H1 (cell line): ENCODE results near the gene ZBTB42. TPM values are rescaled to one million over a fixed set of nuclear protein-coding genes. Genes with fewer than 3 reads are reported as not detected.

Source experiments
- CHD1 ChIP-seq: IDR thresholded peaks from 2 replicates; pipeline ENCODE4 v1.6.1; 2012; ENCODE audit warnings: low read depth, low read length, improper control_type of control experiment
- POU5F1 ChIP-seq: IDR thresholded peaks from 2 replicates; pipeline ENCODE4 v1.6.1; 2011; ENCODE audit warnings: low read depth, mild to moderate bottlenecking, low read length, moderate library complexity
- RNF2 ChIP-seq: fragments of 200-900, 300-1000 bp; sonication (generic); IDR thresholded peaks from 2 replicates; pipeline ENCODE4 v1.7.1; 2016; ENCODE audit warnings: borderline replicate concordance, low read depth, mild to moderate bottlenecking, antibody characterized with exemption, low read length; ENCODE audit not compliant: poor library complexity, severe bottlenecking; ENCODE audit errors: missing control alignments
- YY1 ChIP-seq: IDR thresholded peaks from 2 replicates; pipeline ENCODE4 v1.6.1; 2011; ENCODE audit warnings: low read depth, mild to moderate bottlenecking, low read length
- polyA plus RNA-seq, 7 experiments: library from polyadenylated mRNA; depleted of rRNA in 3 of 7; stranded (reverse) in 5 of 7; unstranded in 2 of 7; fragments of >200 nt in 5 of 7; fragments of 200-250 nt in 2 of 7; gene quantifications; 1 replicate in 5 of 7; 2 replicates in 1 of 7; 4 replicates in 1 of 7; pipeline versions ENCODE4 v1.2.1 to v1.2.3, GENCODE V29; 2011 to 2013; ENCODE audit warnings: missing spikeins in 2 of 7, mixed read lengths in 2 of 7
- total RNA-seq: library from RNA; stranded (reverse); fragmentation: NEBNext Ultra II Directional; extraction: Animal tissue kit (Norgen Biotek cat#: 25700); gene quantifications from 2 replicates; pipeline ENCODE4 v1.2.1, GENCODE V29; 2021
- TF ChIP-seq, protein P1 (sequence below): fragments of 300-600 bp; sonication (generic); IDR thresholded peaks from 2 replicates; pipeline ENCODE4 v1.7.1; 2012; ENCODE audit warnings: low read length, moderate library complexity, mild to moderate bottlenecking, inconsistent platforms; ENCODE audit not compliant: insufficient replicate concordance
- TF ChIP-seq, protein P2 (sequence below), 3 experiments: IDR thresholded peaks; 1 replicate in 2 of 3; 2 replicates in 1 of 3; pipeline versions ENCODE4 v1.5.1 to v1.6.1; 2011; ENCODE audit warnings: low read length in 3 of 3, mild to moderate bottlenecking in 3 of 3, inconsistent platforms in 2 of 3, low read depth in 1 of 3, moderate library complexity in 1 of 3; ENCODE audit not compliant: insufficient read depth in 1 of 3; ENCODE audit errors: control extremely low read depth in 1 of 3

Gene ZBTB42
- total and polyA plus RNA-seq, 2 of the 8 experiments (the other 6 are each of a cell fraction or from before 2014, with no cell fraction given) = 2.8 to 3.1 TPM

DNA sequence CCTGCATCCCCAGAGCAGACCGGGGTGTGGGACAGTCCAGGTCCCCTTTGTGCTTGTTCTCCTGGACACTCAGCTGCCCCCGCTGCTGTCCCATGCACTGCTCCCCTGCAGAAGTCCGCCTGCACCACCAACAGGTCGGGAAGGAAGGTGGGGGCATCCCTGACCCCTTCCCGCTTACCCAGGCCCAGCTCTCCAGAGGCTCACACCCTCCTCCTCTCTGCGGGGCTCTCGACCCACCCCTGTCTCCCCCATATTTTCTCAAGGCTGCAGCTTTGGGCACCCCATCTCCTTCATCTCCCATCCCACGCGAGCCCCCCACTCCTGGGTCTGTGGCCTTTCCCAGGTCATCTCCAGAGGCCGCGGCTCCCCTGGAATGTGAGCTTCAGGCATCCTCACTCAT, 9.4 kb downstream of the ZBTB42 start (continued):
- TF ChIP-seq, protein P1, sequence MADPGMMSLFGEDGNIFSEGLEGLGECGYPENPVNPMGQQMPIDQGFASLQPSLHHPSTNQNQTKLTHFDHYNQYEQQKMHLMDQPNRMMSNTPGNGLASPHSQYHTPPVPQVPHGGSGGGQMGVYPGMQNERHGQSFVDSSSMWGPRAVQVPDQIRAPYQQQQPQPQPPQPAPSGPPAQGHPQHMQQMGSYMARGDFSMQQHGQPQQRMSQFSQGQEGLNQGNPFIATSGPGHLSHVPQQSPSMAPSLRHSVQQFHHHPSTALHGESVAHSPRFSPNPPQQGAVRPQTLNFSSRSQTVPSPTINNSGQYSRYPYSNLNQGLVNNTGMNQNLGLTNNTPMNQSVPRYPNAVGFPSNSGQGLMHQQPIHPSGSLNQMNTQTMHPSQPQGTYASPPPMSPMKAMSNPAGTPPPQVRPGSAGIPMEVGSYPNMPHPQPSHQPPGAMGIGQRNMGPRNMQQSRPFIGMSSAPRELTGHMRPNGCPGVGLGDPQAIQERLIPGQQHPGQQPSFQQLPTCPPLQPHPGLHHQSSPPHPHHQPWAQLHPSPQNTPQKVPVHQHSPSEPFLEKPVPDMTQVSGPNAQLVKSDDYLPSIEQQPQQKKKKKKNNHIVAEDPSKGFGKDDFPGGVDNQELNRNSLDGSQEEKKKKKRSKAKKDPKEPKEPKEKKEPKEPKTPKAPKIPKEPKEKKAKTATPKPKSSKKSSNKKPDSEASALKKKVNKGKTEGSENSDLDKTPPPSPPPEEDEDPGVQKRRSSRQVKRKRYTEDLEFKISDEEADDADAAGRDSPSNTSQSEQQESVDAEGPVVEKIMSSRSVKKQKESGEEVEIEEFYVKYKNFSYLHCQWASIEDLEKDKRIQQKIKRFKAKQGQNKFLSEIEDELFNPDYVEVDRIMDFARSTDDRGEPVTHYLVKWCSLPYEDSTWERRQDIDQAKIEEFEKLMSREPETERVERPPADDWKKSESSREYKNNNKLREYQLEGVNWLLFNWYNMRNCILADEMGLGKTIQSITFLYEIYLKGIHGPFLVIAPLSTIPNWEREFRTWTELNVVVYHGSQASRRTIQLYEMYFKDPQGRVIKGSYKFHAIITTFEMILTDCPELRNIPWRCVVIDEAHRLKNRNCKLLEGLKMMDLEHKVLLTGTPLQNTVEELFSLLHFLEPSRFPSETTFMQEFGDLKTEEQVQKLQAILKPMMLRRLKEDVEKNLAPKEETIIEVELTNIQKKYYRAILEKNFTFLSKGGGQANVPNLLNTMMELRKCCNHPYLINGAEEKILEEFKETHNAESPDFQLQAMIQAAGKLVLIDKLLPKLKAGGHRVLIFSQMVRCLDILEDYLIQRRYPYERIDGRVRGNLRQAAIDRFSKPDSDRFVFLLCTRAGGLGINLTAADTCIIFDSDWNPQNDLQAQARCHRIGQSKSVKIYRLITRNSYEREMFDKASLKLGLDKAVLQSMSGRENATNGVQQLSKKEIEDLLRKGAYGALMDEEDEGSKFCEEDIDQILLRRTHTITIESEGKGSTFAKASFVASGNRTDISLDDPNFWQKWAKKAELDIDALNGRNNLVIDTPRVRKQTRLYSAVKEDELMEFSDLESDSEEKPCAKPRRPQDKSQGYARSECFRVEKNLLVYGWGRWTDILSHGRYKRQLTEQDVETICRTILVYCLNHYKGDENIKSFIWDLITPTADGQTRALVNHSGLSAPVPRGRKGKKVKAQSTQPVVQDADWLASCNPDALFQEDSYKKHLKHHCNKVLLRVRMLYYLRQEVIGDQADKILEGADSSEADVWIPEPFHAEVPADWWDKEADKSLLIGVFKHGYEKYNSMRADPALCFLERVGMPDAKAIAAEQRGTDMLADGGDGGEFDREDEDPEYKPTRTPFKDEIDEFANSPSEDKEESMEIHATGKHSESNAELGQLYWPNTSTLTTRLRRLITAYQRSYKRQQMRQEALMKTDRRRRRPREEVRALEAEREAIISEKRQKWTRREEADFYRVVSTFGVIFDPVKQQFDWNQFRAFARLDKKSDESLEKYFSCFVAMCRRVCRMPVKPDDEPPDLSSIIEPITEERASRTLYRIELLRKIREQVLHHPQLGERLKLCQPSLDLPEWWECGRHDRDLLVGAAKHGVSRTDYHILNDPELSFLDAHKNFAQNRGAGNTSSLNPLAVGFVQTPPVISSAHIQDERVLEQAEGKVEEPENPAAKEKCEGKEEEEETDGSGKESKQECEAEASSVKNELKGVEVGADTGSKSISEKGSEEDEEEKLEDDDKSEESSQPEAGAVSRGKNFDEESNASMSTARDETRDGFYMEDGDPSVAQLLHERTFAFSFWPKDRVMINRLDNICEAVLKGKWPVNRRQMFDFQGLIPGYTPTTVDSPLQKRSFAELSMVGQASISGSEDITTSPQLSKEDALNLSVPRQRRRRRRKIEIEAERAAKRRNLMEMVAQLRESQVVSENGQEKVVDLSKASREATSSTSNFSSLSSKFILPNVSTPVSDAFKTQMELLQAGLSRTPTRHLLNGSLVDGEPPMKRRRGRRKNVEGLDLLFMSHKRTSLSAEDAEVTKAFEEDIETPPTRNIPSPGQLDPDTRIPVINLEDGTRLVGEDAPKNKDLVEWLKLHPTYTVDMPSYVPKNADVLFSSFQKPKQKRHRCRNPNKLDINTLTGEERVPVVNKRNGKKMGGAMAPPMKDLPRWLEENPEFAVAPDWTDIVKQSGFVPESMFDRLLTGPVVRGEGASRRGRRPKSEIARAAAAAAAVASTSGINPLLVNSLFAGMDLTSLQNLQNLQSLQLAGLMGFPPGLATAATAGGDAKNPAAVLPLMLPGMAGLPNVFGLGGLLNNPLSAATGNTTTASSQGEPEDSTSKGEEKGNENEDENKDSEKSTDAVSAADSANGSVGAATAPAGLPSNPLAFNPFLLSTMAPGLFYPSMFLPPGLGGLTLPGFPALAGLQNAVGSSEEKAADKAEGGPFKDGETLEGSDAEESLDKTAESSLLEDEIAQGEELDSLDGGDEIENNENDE = no peak
- TF ChIP-seq RNF2 = no peak
- no peak for TF ChIP-seq YY1
- TF ChIP-seq CHD1 = no peak
- TF ChIP-seq POU5F1 = no peak
- TF ChIP-seq, protein P2, sequence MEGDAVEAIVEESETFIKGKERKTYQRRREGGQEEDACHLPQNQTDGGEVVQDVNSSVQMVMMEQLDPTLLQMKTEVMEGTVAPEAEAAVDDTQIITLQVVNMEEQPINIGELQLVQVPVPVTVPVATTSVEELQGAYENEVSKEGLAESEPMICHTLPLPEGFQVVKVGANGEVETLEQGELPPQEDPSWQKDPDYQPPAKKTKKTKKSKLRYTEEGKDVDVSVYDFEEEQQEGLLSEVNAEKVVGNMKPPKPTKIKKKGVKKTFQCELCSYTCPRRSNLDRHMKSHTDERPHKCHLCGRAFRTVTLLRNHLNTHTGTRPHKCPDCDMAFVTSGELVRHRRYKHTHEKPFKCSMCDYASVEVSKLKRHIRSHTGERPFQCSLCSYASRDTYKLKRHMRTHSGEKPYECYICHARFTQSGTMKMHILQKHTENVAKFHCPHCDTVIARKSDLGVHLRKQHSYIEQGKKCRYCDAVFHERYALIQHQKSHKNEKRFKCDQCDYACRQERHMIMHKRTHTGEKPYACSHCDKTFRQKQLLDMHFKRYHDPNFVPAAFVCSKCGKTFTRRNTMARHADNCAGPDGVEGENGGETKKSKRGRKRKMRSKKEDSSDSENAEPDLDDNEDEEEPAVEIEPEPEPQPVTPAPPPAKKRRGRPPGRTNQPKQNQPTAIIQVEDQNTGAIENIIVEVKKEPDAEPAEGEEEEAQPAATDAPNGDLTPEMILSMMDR (IDR thresholded peaks at IDR 0.05; ENCODE audit: control extremely low read depth in 1 of 3, insufficient read depth in 1 of 3, low read depth in 1 of 3, low read length in 3 of 3) = no peak
